SK-N-SH treated with all-trans-retinoic acid at 6 μM for 48 hours (cell line): ENCODE results near the gene PRR36.

Experiments used
- ATAC-seq: fragments of 200-7000 bp; cut with Tn5 transposase; 3 replicates; pipeline ENCODE4 v1.9.1; 2020; ENCODE audit warnings: mild to moderate bottlenecking, moderate library complexity
- ARNTL ChIP-seq: fragments of 450-650 bp; formaldehyde crosslinking; IDR thresholded peaks from 2 replicates; pipeline ENCODE4 v1.5.0; 2020; ENCODE audit warnings: low read depth, mild to moderate bottlenecking, moderate library complexity, borderline replicate concordance
- BACH2 ChIP-seq: fragments of 250-450 bp; sonication (Bioruptor Pico); IDR thresholded peaks from 2 replicates; pipeline ENCODE4 v1.9.0; 2021; ENCODE audit warnings: mild to moderate bottlenecking, borderline replicate concordance
- CREB5 ChIP-seq: fragments of 250-450 bp; sonication (Bioruptor Pico); IDR thresholded peaks from 2 replicates; pipeline ENCODE4 v1.5.1; 2020; ENCODE audit warnings: low read depth, mild to moderate bottlenecking, moderate library complexity
- CSDC2 ChIP-seq: fragments of 250-450 bp; sonication (Bioruptor Pico); IDR thresholded peaks from 2 replicates; pipeline ENCODE4 v1.5.0; 2020; ENCODE audit warnings: mild to moderate bottlenecking, moderate library complexity
- ESRRG ChIP-seq: fragments of 250-450 bp; sonication (Bioruptor Pico); IDR thresholded peaks from 2 replicates; pipeline ENCODE4 v1.6.1; 2021; ENCODE audit warnings: mild to moderate bottlenecking
- ISL1 ChIP-seq: fragments of 250-450 bp; sonication (Bioruptor Pico); IDR thresholded peaks from 2 replicates; pipeline ENCODE4 v2.1.2; 2022; ENCODE audit warnings: mild to moderate bottlenecking, moderate library complexity
- OSR1 ChIP-seq: fragments of 250-450 bp; sonication (Bioruptor Pico); IDR thresholded peaks from 2 replicates; pipeline ENCODE4 v1.8.0; 2022; ENCODE audit warnings: moderate library complexity, mild to moderate bottlenecking, inconsistent platforms
- PATZ1 ChIP-seq: fragments of 250-450 bp; sonication (Bioruptor Pico); IDR thresholded peaks from 2 replicates; pipeline ENCODE4 v1.8.0; 2020; ENCODE audit warnings: mild to moderate bottlenecking, moderate library complexity, borderline replicate concordance
- POU6F1 ChIP-seq: fragments of 250-450 bp; sonication (Bioruptor Pico); IDR thresholded peaks from 2 replicates; pipeline ENCODE4 v1.8.0; 2021; ENCODE audit warnings: low read depth, mild to moderate bottlenecking, moderate library complexity, borderline replicate concordance
- PPARA ChIP-seq: fragments of 250-450 bp; sonication (Bioruptor Pico); IDR thresholded peaks from 2 replicates; pipeline ENCODE4 v1.5.0; 2020; ENCODE audit warnings: mild to moderate bottlenecking, borderline replicate concordance
- RARB ChIP-seq: fragments of 250-450 bp; sonication (Bioruptor Pico); IDR thresholded peaks from 2 replicates; pipeline ENCODE4 v1.8.0; 2021; ENCODE audit warnings: mild to moderate bottlenecking, moderate library complexity
- SNAI2 ChIP-seq: fragments of 250-450 bp; sonication (Bioruptor Pico); IDR thresholded peaks from 2 replicates; pipeline ENCODE4 v1.5.0; 2020; ENCODE audit warnings: mild to moderate bottlenecking, moderate library complexity
- TOX ChIP-seq: fragments of 250-450 bp; sonication (Bioruptor Pico); IDR thresholded peaks from 2 replicates; pipeline ENCODE4 v1.8.0; 2021; ENCODE audit warnings: mild to moderate bottlenecking, moderate library complexity, borderline replicate concordance
- TSHZ2 ChIP-seq: fragments of 250-450 bp; sonication (Bioruptor Pico); IDR thresholded peaks from 2 replicates; pipeline ENCODE4 v1.5.0; 2020; ENCODE audit warnings: mild to moderate bottlenecking, moderate library complexity
- ZC3H10 ChIP-seq: fragments of 250-450 bp; sonication (Bioruptor Pico); IDR thresholded peaks from 2 replicates; pipeline ENCODE4 v1.5.1; 2021; ENCODE audit warnings: mild to moderate bottlenecking, moderate library complexity
- ZFP3 ChIP-seq: fragments of 250-450 bp; sonication (Bioruptor Pico); IDR thresholded peaks from 2 replicates; pipeline ENCODE4 v1.5.0; 2020; ENCODE audit warnings: mild to moderate bottlenecking, moderate library complexity
- ZFP30 ChIP-seq: fragments of 450-650 bp; formaldehyde crosslinking; IDR thresholded peaks from 2 replicates; pipeline ENCODE4 v1.5.0; 2022; ENCODE audit warnings: mild to moderate bottlenecking, moderate library complexity
- ZNF565 ChIP-seq: fragments of 450-650 bp; formaldehyde crosslinking; conservative IDR thresholded peaks from 2 replicates; pipeline ENCODE4 v1.5.0; 2020; ENCODE audit warnings: low read depth, mild to moderate bottlenecking, moderate library complexity
- ZNF70 ChIP-seq: fragments of 450-650 bp; formaldehyde crosslinking; IDR thresholded peaks from 2 replicates; pipeline ENCODE4 v1.5.0; 2020; ENCODE audit warnings: mild to moderate bottlenecking, moderate library complexity
- ZNF8 ChIP-seq: fragments of 450-650 bp; formaldehyde crosslinking; IDR thresholded peaks from 2 replicates; pipeline ENCODE4 v1.5.0; 2020; ENCODE audit warnings: mild to moderate bottlenecking, moderate library complexity
- TF ChIP-seq, protein P1 (sequence below): fragments of 250-450 bp; sonication (Bioruptor Pico); IDR thresholded peaks from 2 replicates; pipeline ENCODE4 v1.5.1; 2021; ENCODE audit warnings: mild to moderate bottlenecking, moderate library complexity

The PRR36 gene

GRCh38 chr19:7877249-7877836, 3.2 kb upstream of the PRR36 start (continued):
- TF ChIP-seq TSHZ2 (no peak), ESRRG (CRISPR knock-in tag) (no peak), ZFP3 (CRISPR knock-in tag) (no peak), CREB5 (CRISPR knock-in tag) (no peak), ZNF70 (no peak), RARB (CRISPR knock-in tag) (no peak)

GRCh38 chr19:7874897-7875273, 695 bp upstream of the PRR36 start:
- ATAC-seq, result no peak
- TF ChIP-seq OSR1 (CRISPR knock-in tag), result no peak
- no peak for TF ChIP-seq POU6F1
- TF ChIP-seq CSDC2, result no peak
- TF ChIP-seq PATZ1 (CRISPR knock-in tag), result no peak
- TF ChIP-seq ESRRG (CRISPR knock-in tag), result no peak
- TF ChIP-seq TOX (CRISPR knock-in tag), result no peak
- TF ChIP-seq BACH2 (CRISPR knock-in tag), result no peak
- TF ChIP-seq ZNF565 (CRISPR knock-in tag), result no peak
- TF ChIP-seq ZNF8 (CRISPR knock-in tag), result no peak
- no peak for TF ChIP-seq PPARA (CRISPR knock-in tag)

GRCh38 chr19:7873304-7874075, 700 bp downstream of the PRR36 start:
- no peak for ATAC-seq
- TF ChIP-seq ARNTL (no peak), ZC3H10 (CRISPR knock-in tag) (no peak), ZNF70 (no peak), RARB (CRISPR knock-in tag) (no peak), ZFP30 (CRISPR knock-in tag) (no peak), ZNF8 (CRISPR knock-in tag) (no peak), ISL1 (no peak), POU6F1 (no peak), ZNF565 (CRISPR knock-in tag) (no peak), SNAI2 (no peak), PPARA (CRISPR knock-in tag) (no peak), OSR1 (CRISPR knock-in tag) (no peak), ESRRG (CRISPR knock-in tag) (no peak)
- TF ChIP-seq, protein P1, sequence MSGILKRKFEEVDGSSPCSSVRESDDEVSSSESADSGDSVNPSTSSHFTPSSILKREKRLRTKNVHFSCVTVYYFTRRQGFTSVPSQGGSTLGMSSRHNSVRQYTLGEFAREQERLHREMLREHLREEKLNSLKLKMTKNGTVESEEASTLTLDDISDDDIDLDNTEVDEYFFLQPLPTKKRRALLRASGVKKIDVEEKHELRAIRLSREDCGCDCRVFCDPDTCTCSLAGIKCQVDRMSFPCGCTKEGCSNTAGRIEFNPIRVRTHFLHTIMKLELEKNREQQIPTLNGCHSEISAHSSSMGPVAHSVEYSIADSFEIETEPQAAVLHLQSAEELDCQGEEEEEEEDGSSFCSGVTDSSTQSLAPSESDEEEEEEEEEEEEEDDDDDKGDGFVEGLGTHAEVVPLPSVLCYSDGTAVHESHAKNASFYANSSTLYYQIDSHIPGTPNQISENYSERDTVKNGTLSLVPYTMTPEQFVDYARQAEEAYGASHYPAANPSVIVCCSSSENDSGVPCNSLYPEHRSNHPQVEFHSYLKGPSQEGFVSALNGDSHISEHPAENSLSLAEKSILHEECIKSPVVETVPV, result no peak
